ENCODE results near the gene EXOC4. TPM values are rescaled to one million over a fixed set of nuclear protein-coding genes. Genes with fewer than 3 reads are reported as not detected.

The EXOC4 gene
- total RNA-seq, 1 donor from 2014 or later = 81.9 TPM

DNA sequence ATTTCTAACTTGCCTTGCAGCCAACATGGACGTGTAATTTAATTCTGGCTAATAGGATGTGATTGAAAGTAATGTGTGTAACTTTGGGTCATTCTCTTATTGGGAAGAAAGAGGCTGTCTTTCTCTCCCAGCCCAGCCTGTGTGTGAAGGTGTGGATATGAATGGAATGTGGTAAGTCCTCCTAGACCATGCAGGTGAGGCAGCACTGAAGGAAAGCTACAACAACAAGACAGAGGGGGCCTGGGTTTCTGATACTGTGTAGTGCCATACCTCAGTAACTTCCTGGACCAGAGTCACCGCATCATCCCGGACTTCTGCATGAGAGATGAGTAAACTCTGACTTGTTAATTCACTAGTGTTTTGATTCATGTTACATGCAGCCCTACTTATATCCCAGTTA, 237.0 kb downstream of the EXOC4 start:
- no peak for DNase-seq (ENCODE audit: low spot score)

DNA sequence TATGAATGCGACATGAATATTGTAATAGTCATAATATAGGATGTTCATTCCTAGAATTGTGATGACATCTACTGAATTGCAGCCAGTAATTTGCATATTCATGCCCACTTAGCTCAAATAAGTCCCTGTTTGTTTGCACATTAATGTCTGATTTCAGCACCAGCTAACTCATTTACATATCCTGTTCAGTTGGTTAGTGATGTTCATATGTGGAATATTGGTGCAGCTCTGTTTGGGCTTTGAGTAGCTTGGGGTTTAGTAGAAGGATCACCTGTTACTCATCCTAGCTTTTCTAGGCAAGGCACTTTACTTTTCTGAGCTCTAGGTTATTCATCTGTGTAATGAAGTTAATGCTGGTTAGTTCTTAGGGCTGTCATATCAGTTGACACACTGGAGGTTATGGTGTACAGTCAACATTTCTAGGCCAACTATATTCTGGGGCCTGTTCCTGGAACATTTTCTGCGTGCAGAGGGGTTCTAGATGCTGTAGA, 238.4 kb downstream of the EXOC4 start:
- no peak for DNase-seq (ENCODE audit: low spot score)

DNA sequence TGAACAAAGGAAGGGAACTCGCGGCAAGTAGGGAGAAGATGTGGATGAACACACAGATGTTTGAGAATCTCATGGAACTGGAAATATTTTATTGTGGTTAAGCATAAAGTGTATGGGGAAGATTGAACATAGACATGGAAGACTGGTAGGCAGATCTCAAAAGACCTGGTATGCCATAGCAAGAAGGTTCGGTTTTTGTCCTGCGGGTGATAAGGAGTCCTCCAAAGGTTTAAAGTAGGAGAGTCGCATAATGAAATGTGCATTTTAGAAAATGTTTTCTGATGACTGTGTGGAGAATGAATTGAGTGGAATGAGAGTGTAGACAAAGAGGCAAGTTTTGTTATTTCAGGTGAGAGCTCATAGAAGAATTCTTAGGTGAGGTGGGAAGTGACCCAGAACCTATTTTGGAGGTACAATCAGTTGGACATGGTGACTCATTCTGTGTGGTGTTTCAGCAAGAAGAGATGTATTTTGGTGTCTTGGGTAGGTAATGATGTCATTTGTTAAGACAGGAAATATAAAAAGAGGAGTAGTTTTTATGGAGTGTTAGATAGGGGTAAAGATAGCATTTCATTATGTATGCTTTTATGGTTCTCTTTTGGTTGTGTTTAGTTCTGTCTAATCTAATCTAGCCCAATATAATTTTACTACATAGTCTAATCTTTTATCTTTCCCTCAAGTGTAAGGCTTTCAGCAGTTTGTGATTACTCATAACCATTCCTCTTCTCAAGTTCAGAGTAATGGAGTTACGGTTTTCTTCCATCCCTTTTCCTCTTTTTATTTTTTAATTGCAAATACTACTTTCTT, 239.2 kb downstream of the EXOC4 start:
- DNase-seq (ENCODE audit: low spot score) = no peak

DNA sequence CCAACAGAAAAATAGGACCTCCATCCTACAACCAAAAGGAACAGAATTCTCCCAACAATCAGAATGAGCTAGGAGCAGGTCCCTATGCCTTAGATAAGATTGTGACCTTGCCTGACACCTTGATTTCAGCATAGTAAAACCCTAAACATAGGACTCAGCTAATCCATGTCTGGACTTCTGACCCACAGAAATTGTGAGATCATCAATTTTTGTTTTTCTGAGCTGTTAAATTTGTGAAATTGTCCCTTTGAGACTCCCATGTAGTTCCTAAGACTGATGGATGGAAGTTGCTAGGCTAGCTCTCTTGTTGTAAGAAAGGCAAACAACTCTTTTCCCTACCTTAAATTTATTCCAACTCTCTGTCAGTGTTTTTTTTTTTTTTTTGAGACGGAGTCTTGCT, 244.2 kb downstream of the EXOC4 start:
- DNase-seq (ENCODE audit: low spot score) = no peak

DNA sequence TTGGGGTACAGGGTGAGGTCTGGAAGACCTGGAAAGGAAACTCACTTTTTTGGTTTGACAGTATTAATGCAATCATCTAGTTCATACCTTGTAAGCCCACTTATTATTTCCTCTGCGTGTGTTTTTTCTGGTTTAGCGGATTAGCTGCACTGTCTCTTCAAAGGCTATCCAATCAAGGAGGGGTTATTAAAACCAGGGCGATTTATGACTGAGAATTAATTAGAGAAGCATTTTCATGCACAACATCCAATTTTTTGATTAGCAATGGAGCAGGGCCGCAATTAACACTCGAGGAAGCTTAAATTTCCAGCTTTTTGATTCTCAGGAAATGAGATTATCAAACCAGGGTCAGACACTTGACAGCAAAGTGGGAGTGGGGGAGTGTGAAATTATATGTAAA, 248.9 kb downstream of the EXOC4 start:
- DNase-seq (ENCODE audit: low spot score) = no peak

DNA sequence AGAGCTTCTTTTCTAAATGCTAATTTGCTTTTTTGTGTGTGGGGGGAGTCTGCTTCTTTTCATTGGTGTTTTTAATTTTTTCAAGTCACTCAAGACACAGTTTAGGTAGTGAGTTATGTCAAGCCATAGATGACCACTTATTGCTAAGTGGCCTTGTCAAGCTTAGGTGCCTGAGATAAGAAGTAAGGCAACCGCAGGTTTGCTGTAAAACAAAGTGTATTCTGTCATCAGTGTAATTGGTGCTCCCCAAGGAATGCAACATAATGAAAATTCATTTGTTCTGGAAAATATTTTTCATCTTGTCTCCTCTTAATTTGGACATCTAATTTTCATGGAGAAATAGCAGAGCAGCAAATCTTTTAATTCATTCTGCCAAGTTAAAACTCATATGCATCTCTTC, 249.6 kb downstream of the EXOC4 start:
- DNase-seq (ENCODE audit: low spot score) = no peak

DNA sequence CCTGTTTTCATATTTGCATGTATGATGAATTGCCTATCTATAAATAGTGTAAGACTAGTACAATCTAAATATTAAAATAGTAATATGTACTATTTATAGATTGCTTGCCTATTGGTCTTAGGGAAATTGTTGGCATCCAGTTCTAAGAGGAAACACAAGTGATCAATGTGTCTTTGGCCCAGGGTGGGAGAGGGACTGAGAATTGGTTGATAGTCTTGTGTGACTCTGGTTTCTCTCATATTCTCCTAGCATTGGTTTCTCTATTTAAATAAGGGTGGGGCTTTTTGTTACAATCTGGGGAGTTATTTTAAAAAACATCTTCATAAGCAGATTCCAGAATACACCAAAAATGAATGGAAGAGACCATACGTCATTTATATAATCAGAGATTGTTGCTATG, 250.1 kb downstream of the EXOC4 start:
- no peak for DNase-seq (ENCODE audit: low spot score)

DNA sequence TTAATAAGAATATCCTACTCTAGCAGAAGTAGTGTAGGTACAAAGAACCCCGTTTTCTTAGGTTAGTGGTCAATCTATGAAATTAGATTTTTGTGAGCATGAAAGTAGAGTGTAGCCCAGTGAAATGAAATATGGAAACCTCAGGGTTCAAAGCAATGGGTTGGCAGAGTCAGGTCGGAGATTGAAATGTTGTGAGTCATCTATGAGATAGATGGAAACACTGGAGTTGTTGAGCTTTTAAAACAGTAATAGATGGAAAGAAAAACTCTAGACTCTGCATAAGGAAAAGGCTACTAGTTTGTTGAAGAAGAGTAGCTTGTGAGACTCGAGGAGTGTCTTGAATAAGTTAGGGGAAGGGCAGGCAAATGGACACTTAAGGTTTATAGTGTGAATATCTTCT, 251.9 kb downstream of the EXOC4 start:
- DNase-seq (ENCODE audit: low spot score) = no peak

DNA sequence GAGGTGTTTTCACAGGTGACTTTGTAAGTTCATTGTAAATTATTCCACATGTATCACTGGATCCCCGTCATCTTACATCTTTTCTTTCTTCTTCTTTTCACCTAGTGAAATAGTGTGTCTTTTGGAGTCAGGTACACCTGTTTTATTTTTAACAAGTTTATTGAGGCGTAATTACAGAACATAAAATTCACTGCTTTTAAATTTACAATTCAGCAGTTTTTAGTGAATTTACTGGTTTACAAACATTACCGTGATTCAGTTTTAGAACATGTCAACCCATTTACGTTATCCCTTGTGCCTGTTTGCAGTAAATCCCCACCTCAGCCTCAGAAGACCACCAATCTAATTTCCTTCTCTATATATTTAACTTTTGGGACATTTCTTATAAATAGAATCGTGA, 256.9 kb downstream of the EXOC4 start:
- DNase-seq (ENCODE audit: low spot score) = no peak

DNA sequence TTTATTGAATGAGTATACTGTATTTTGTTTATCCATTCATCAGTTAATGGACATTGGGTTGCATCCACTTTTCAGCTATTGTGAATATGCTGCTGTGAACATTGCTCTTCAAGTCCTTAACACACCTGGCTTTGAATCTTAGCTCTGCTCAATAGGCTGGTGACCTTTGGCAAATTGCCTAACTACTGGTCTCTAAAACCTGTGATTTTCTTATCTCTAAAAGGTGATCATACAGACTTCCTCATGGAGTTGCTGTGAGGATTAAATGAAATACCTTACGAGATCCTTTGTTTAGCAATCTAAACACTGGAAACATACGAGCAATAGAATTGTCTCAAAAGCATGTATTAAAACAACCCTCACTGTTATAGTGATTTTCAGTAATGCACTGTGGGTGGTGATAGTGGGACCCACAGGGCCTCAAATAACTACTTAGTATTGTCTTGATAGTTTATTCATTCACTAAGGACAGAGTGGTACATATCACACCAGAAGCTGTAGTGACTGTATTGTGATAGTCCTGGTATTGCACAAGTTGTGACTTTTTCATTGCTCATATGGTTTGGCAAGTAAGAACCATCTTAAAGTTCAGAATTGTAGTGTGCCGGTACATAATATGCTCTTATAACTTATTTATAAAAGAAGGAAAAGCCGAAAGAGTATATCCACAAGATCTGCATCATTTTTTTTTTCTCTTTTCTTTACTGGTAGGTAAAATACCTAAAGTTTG, 257.6 kb downstream of the EXOC4 start:
- DNase-seq (ENCODE audit: low spot score) = no peak

DNA sequence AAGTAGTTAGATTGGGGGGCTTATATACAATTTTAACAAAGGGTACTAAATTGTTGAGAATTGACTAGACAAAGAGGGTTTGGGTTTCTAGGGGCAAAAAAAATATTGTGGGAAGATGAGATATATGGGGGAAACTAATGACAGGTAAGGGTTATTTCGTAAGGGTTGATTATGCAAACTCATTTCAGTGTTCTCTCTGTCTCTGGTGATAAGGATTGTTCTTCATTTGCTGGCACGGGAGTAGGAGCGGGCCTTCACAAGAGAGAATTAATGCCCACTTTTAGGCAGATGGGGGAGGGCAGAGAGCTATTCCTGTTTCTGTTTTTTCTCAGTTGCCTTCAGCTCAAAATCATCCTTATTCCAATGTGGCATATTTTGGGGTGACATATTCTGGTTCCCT, 258.4 kb downstream of the EXOC4 start:
- DNase-seq (ENCODE audit: low spot score) = no peak

DNA sequence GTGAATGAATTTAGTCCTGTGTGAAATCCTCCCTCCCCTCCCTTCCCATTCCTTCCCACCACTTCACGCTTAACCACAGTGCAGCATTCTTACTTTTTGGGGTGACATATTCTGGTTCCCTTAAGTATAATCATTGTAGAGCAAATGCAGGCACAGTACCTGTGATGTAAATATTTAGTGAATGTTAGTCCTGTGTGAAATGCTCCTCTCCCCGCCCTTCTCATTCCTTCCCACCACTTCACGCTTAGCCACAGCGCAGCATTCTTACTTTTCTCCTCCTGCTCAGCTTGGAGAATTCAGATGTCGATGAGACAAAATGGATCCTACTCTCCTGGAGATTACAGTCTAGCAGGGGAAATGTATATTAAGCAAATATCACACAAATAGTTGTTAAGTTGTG, 258.8 kb downstream of the EXOC4 start:
- DNase-seq (ENCODE audit: low spot score) = no peak

DNA sequence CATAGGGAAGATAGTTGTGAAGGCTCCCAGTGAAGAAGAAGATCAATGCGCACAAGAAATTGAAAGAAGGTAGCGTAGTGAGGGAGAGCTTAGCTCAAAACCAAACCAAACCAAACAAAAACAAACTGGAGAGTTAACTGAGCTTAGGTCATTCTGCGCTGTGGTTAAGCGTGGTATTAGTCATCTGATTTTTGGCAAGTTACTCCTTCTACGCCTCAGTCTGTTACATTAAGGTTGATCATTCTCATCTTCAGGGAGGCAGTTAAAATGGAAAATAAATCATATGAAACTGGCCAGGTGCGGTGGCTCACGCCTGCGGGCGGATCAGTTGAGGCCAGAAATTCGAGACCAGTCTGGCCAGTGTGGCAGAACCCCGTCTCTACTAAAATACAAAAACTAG, 259.7 kb downstream of the EXOC4 start:
- no peak for DNase-seq (ENCODE audit: low spot score)

DNA sequence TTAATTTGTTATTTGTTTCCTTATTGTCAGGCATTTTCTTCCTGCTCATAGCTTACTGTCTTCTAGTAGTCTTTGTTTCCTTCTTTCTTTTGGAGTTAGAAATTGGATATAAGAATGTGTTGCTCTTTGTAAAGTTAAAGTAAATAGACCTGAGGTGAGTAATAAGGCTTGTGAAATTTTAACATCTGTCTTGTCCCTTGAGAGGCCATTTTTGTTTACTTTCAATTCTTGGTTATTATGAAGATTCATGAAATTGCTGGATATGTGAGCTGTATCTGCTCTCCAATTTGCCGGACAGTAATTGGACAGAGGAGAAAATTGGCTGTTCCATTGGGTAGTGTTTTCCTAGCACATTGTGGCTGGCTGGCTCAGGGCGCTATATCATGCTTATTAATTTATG, 260.7 kb downstream of the EXOC4 start:
- no peak for DNase-seq (ENCODE audit: low spot score)

DNA sequence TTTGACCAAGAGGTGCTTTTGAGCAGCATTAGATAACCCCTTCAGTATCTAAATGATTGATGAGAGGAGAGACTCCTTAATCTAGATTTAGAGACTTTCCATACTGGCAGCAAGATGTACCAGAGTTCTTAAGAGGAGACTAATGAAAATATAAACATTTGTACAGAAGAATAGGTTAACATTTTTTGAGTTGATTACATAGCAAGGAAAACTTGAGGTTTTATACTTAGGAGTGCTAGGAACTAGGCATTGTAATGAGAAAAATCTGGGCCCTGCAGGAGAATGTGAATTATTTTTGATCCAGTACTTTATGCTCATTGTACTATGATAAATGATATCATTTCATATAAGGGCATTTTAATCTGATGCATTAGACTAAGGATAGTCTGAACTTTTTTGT, 261.7 kb downstream of the EXOC4 start:
- no peak for DNase-seq (ENCODE audit: low spot score)

DNA sequence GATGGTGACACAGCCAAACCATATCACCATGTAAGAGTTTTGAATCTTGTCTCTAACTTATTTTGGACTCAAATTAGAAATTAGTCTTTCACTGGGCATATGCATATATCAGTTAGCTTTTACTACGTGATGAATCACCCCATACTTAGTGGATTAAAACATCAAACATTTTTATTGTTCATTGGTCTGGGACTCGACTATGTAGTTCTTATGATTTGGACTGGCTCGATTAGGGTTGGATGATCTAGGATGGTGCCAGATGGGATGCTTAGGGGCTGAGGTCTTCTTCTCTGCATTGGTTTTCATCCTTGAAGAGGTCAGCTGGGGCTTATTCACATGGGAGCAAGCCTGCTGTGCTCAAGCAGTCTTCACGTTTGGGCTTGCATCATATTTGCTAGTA, 264.9 kb downstream of the EXOC4 start:
- no peak for DNase-seq (ENCODE audit: low spot score)

DNA sequence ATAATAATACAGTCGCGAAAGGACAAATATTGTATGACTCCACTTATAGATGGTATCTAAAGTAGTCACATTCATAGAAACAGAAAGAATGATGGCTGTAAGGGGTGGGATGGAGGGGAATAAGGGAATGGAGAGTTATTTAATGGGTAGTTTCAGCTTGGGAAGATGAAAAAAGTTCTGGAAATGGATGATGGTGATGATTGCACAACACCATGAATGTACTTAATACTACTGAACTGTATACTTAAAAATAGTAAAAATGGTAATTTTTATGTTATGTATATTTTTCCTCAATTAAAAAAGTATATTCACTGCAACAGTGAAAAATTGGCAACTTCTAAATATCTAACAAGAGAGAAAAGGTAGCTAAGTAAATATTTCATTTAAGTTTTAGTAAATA, 265.8 kb downstream of the EXOC4 start:
- DNase-seq (ENCODE audit: low spot score) = no peak

DNA sequence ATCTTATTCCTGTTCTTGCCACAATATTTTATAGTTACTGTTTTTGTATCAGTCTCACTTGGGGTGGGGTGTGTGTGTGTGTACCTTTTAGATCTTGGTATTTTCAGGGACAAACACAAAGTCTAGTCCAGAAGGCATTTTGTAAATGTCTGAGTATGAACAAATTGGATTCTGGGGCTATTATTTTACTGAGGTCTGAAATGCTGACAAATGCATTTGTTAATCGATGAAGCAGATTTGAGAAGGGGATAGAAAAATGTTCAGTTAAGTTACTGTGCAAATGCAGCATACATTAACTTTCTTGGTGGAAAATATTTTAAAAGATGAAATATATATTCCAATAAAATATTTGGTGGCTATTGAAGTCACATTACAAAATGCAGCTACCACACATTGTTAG, 267.4 kb downstream of the EXOC4 start:
- no peak for DNase-seq (ENCODE audit: low spot score)

DNA sequence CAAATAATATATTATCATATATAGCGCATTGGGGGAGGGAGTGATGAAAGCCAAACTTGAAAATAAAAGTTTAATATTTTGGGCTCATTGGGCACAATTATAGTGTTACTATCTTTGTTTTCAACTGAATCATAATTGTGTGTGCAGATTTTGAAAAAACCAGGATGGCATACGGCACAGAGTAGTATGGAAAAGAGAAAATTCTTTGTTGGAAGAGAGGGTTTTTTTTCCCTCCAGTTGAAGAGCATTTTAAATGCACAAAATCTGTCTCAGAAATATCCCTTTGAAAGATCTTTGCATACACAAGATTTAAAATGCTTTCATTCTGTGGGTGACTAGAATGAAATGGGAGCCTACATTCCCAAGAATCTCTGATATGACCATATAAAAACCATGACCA, 269.6 kb downstream of the EXOC4 start:
- DNase-seq (ENCODE audit: low spot score) = no peak

DNA sequence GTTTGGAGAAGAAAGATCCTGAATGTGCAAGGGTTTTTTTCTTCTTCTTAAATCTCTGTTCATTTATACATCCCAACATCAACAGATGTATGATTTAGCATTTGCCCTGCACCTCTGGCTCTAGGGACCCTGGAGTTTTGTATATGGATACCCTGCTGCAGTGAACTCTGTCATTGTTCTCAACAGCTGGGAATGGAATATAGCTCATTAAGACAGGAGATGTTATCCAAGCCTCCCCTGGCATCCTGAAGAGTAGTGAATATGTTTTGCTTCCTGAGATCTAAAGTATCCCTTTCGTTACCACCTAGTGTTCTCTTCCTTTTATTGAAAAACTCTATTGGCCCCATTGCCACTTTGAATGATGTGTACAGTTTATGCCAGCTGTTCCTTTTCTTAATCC, 275.9 kb downstream of the EXOC4 start:
- DNase-seq (ENCODE audit: low spot score) = no peak

DNA sequence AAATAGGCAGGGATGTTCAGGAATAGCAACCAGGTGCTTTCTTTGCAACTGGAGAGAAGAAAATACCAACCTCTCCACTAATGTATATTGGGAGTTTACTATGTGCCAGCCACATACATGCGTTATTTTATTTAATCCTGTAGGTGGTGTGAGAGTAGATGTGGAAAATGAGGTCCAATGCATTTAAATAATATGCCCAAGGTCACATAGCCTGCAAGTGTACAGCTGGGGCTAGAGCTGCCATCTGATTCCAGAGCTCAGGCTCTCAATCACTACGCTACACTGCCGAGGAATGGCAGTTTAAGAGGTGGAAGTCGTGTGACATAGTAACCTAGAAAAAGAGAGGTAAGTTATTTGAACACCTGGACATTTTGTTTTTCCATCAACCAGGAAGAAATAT, 277.0 kb downstream of the EXOC4 start:
- no peak for DNase-seq (ENCODE audit: low spot score)

DNA sequence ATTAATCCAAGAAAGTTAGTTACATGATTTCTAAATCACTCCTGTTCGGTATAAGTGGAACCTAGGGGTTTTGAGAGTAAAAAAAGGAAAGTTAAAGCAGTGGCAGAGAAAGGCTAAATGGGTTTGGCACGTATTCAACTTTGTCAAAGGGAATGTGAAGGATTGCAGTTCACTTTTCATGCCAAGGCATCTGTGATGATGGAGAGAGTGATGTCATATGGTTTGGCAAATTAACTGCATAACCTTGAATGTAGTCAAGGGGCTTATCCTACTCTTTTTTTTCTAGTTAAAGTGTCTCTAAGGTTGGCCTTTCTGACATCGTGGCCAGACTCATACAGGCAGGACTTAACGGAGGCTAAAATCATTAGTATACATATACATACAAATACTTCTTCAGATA, 277.8 kb downstream of the EXOC4 start:
- DNase-seq (ENCODE audit: low spot score) = peak; percentile 66

DNA sequence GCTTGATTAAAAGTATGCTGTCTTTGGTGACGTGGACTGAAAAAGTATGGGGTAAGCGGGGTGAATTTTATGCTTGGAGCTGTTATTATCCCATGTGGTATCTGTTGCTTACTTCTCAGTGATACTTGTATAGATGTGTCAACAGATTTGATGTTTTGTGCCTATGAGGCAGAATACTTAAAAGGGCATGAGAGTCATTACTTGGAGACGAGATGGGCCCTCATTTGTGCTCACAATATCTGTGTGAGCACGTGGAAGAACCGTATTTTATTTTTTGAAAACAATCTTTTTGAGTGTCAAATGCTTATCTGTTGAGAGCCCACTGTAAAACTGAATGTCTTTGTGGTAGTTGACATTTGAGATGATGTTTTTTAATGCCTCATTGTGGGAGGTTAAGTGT, 281.9 kb downstream of the EXOC4 start:
- no peak for DNase-seq (ENCODE audit: low spot score)

Data from umbilical cord (tissue), 2 donors.